Upper lobe of left lung (tissue), 6 donors: Measurements from ENCODE around the gene GULP1. TPM values are rescaled to one million over a fixed set of nuclear protein-coding genes. Genes with fewer than 3 reads are reported as not detected.

Experiments used
- ATAC-seq, 2 donors: fragments of 200-7000 bp; cut with Tn5 transposase; one replicate each; pipeline ENCODE4 v1.9.1; 2022; ENCODE audit warnings: mild to moderate bottlenecking in 2 of 2, moderate library complexity in 2 of 2; ENCODE audit not compliant: low FRiP score in 2 of 2
- DNase-seq, 2 donors: peaks; one replicate each; pipeline ENCODE4 v3.0.0-alpha.2; 2019 to 2020
- H3K27ac ChIP-seq, 4 donors: fragments of 200-600 bp; sonication (generic); one replicate each; pipeline ENCODE4 v1.5.1; 2016 to 2019
- H3K27me3 ChIP-seq, 4 donors: fragments of 200-600 bp; sonication (generic); one replicate each; pipeline ENCODE4 v1.5.1; 2017 to 2019
- H3K36me3 ChIP-seq, 4 donors: fragments of 200-600 bp; sonication (generic); one replicate each; pipeline ENCODE4 v1.5.1; 2016 to 2019
- H3K4me1 ChIP-seq, 4 donors: fragments of 200-600 bp; sonication (generic); one replicate each; pipeline ENCODE4 v1.5.1; 2018 to 2019
- H3K4me3 ChIP-seq, 4 donors: fragments of 200-600 bp; sonication (generic); one replicate each; pipeline ENCODE4 v1.5.1; 2017 to 2019; ENCODE audit warnings: mild to moderate bottlenecking in 2 of 4, moderate library complexity in 1 of 4
- H3K9me3 ChIP-seq, 4 donors: fragments of 200-600 bp; sonication (generic); one replicate each; pipeline ENCODE4 v1.5.1; 2018 to 2019
- CTCF ChIP-seq, 6 experiments: fragments of 450-650 bp in 4 of 6; fragments of 200-600 bp in 2 of 6; sonication (generic) in 2 of 6; IDR thresholded peaks; one replicate each; pipeline ENCODE4 v1.5.1; 2016 to 2019; ENCODE audit warnings: antibody characterized with exemption in 6 of 6
- EP300 ChIP-seq, 4 donors: sonication (generic); formaldehyde crosslinking; IDR thresholded peaks; one replicate each; pipeline ENCODE4 v1.5.1; 2017; ENCODE audit warnings: antibody characterized with exemption in 4 of 4, control low read depth in 2 of 4
- POLR2A ChIP-seq, 4 donors: fragments of 450-650 bp; IDR thresholded peaks; one replicate each; pipeline ENCODE4 v1.5.1; 2016 to 2017; ENCODE audit warnings: antibody characterized with exemption in 4 of 4, mild to moderate bottlenecking in 2 of 4
- POLR2AphosphoS5 ChIP-seq, 2 donors: sonication (generic); formaldehyde crosslinking; IDR thresholded peaks; one replicate each; pipeline ENCODE4 v1.5.1; 2017; ENCODE audit warnings: antibody characterized with exemption in 2 of 2
- WGBS, 2 donors: methylation state at CpG; one replicate each; pipeline ENCODE4 v1.1.5; 2017 to 2018; 5-methylcytosine and 5-hydroxymethylcytosine counted together
- total RNA-seq, 6 donors: library from RNA; depleted of rRNA in 4 of 6; stranded (reverse); fragments of >200 nt in 4 of 6; gene quantifications; one replicate each; pipeline versions ENCODE4 v1.1.0 to v1.2.1, GENCODE V29; 2016 to 2021
- donor health status: DM: no; HTN: no; CAD: no; lungs with moderate emphysema.
- donor health status: DM: no; HTN: yes; CAD: no; lungs with severe emphysema.

Gene GULP1
- total RNA-seq, 6 donors from 2014 or later, result 12.5 to 71.2 (median 32.7) TPM

- no peak for DNase-seq
- no peaks in the 10 kb centered on the region for H3K36me3 ChIP-seq
- no peaks in the 10 kb centered on the region for H3K4me1 ChIP-seq
- no peak overlapping the region for H3K4me3 ChIP-seq
- 73 to 93% methylated on average over 1 of the region's 1 CpG for WGBS, 2 donors
- no peaks in the 10 kb centered on the region for H3K9me3 ChIP-seq
- TF ChIP-seq POLR2AphosphoS5 (IDR thresholded peaks at IDR 0.05) (no peak), EP300 (IDR thresholded peaks at IDR 0.05) (no peak), POLR2A (IDR thresholded peaks at IDR 0.05) (no peak), CTCF (IDR thresholded peaks at IDR 0.05) (no peak)
- no peak overlapping the region for H3K27ac ChIP-seq
- ATAC-seq, result no peak
- H3K27me3 ChIP-seq, result no peaks in the 10 kb centered on the region
Measured at GRCh38 chr2:188430705-188431104, 139.0 kb downstream of the GULP1 start.

- 94 to 96% methylated on average over 1 of the region's 1 CpG for WGBS, 2 donors
Measured at GRCh38 chr2:188434018-188434417, 142.3 kb downstream of the GULP1 start.

GRCh38 chr2:188435115-188435514 lies 143.4 kb downstream of the GULP1 start:
- DNase-seq (no peak), ATAC-seq (no peak)
- Histone ChIP-seq H3K4me1 (no peaks in the 10 kb centered on the region), H3K27me3 (no peaks in the 10 kb centered on the region), H3K27ac (no peak overlapping the region), H3K9me3 (no peaks in the 10 kb centered on the region), H3K4me3 (no peak overlapping the region), H3K36me3 (no peaks in the 10 kb centered on the region)
- 87 to 90% methylated on average over 2 of the region's 2 CpGs for WGBS, 2 donors
- no peak for TF ChIP-seq EP300 (IDR thresholded peaks at IDR 0.05)

More at GRCh38 chr2:188434018-188434417, 142.3 kb downstream of the GULP1 start:
- Histone ChIP-seq H3K36me3 (no peaks in the 10 kb centered on the region), H3K27ac (no peak overlapping the region), H3K4me3 (no peak overlapping the region), H3K9me3 (no peaks in the 10 kb centered on the region), H3K27me3 (no peaks in the 10 kb centered on the region), H3K4me1 (no peaks in the 10 kb centered on the region)
- DNase-seq (no peak), ATAC-seq (no peak)
- no peak for TF ChIP-seq EP300 (IDR thresholded peaks at IDR 0.05)
- TF ChIP-seq POLR2A (IDR thresholded peaks at IDR 0.05), result no peak
- TF ChIP-seq CTCF (IDR thresholded peaks at IDR 0.05), result no peak
- no peak for TF ChIP-seq POLR2AphosphoS5 (IDR thresholded peaks at IDR 0.05)

- DNase-seq, result no peak
- H3K27me3 ChIP-seq, result no peaks in the 10 kb centered on the region
- H3K36me3 ChIP-seq, result no peaks in the 10 kb centered on the region
- no peaks in the 10 kb centered on the region for H3K4me1 ChIP-seq
- 98% methylated on average over 3 of the region's 3 CpGs for WGBS, 2 donors
- H3K27ac ChIP-seq, result no peak overlapping the region
- no peak for TF ChIP-seq CTCF (IDR thresholded peaks at IDR 0.05)
- TF ChIP-seq EP300 (IDR thresholded peaks at IDR 0.05), result no peak
- no peak for TF ChIP-seq POLR2A (IDR thresholded peaks at IDR 0.05)
- TF ChIP-seq POLR2AphosphoS5 (IDR thresholded peaks at IDR 0.05), result no peak
- no peak overlapping the region for H3K4me3 ChIP-seq
- no peak for ATAC-seq
- H3K9me3 ChIP-seq, result no peaks in the 10 kb centered on the region
Measured at GRCh38 chr2:188437537-188437936, 145.9 kb downstream of the GULP1 start.

DNA sequence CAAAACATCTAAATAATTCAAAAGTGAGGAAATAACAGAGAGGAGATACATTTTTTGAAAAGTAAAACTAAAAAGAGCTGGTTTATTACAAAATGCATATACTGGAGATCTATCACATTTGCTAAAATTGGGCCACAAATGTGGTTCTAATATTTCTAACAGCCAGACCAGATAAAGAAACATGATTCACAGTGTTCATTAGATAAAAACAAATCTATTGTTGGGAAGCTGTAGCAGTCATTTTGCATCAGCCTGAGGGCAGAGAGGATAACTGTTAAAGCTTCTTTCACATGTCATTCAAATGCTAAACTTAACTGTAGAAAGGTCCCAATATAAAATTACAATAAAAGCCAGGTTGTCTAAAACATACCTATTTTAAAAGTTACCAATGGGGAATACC lies 148.3 kb downstream of the GULP1 start:
- H3K4me3 ChIP-seq, result no peak overlapping the region
- DNase-seq (no peak), ATAC-seq (no peak)
- no peaks in the 10 kb centered on the region for H3K9me3 ChIP-seq
- H3K36me3 ChIP-seq, result no peaks in the 10 kb centered on the region
- no peaks in the 10 kb centered on the region for H3K27me3 ChIP-seq
- no peaks in the 10 kb centered on the region for H3K4me1 ChIP-seq
- TF ChIP-seq POLR2A (IDR thresholded peaks at IDR 0.05) (no peak), EP300 (IDR thresholded peaks at IDR 0.05) (no peak)
- no peak overlapping the region for H3K27ac ChIP-seq

DNA sequence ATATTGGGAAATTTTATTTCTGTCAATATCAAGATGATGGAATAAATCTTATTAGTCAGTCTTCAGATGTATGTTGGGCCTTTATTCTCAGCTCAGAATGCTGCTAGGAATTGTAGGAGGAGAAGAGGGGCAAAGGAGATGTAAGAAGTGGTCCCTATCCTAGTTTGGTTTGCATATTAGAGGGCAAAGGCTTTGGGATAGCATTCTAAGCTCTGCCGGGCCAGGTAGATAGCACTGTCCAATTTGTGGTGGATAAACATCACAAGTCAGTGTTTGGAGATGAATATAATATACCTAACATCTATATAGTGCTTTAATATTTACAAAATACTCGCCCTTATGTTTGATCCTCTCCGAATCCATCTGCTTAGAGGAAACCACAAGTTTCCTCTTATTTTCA lies 149.2 kb downstream of the GULP1 start:
- 63 to 73% methylated on average over 3 of the region's 3 CpGs for whole genome bisulfite sequencing, 2 donors
- H3K4me1 ChIP-seq, result no peaks in the 10 kb centered on the region
- H3K27ac ChIP-seq, result no peak overlapping the region
- TF ChIP-seq EP300 (IDR thresholded peaks at IDR 0.05) (no peak), POLR2A (IDR thresholded peaks at IDR 0.05) (no peak), CTCF (IDR thresholded peaks at IDR 0.05) (no peak), POLR2AphosphoS5 (IDR thresholded peaks at IDR 0.05) (no peak)
- no peak overlapping the region for H3K4me3 ChIP-seq
- no peaks in the 10 kb centered on the region for H3K36me3 ChIP-seq
- ATAC-seq (no peak), DNase-seq (no peak)
- no peaks in the 10 kb centered on the region for H3K9me3 ChIP-seq
- no peaks in the 10 kb centered on the region for H3K27me3 ChIP-seq
